Fibroblast of skin of left biceps (primary cell): Measurements from ENCODE around the gene PHYKPL.
"Not testable (repeated sequence)": the region's sequence is repeated elsewhere in the genome, so short reads cannot be mapped to it uniquely, and the experiment has no call there.

ENCODE experiments used
- DNase-seq, 2 experiments: peaks; one replicate each; pipeline ENCODE4 v3.0.0-alpha.2; 2013; ENCODE audit warnings: low read depth in 2 of 2

PHYKPL gene

GRCh38 chr5:178264044-178264443 lies 31.4 kb upstream of the PHYKPL start:
- DNase-seq, result no peak

GRCh38 chr5:178261666-178262600 lies 29.3 kb upstream of the PHYKPL start:
- DNase-seq, result no peak

- DNase-seq, result no peak
Measured at GRCh38 chr5:178259623-178260536, 27.3 kb upstream of the PHYKPL start.

GRCh38 chr5:178257650-178258049 lies 25.0 kb upstream of the PHYKPL start:
- DNase-seq, result no peak

GRCh38 chr5:178256746-178257145 lies 24.1 kb upstream of the PHYKPL start:
- DNase-seq, result no peak

GRCh38 chr5:178253632-178254031 lies 21.0 kb upstream of the PHYKPL start:
- DNase-seq, result not testable (repeated sequence)

- DNase-seq, result no peak
Measured at GRCh38 chr5:178252258-178252657, 19.7 kb upstream of the PHYKPL start.

- DNase-seq, result no peak
Measured at GRCh38 chr5:178250263-178250662, 17.7 kb upstream of the PHYKPL start.

- DNase-seq, result no peak
Measured at GRCh38 chr5:178249191-178249989, 16.8 kb upstream of the PHYKPL start.

GRCh38 chr5:178248750-178249149 lies 16.1 kb upstream of the PHYKPL start:
- DNase-seq, result no peak

GRCh38 chr5:178247481-178248456 lies 15.2 kb upstream of the PHYKPL start:
- DNase-seq, result no peak

- no peak for DNase-seq
Measured at GRCh38 chr5:178246624-178247279, 14.2 kb upstream of the PHYKPL start.

GRCh38 chr5:178245389-178245788 lies 12.8 kb upstream of the PHYKPL start:
- no peak for DNase-seq

- no peak for DNase-seq
Measured at GRCh38 chr5:178244576-178244975, 12.0 kb upstream of the PHYKPL start.

- no peak for DNase-seq
Measured at GRCh38 chr5:178242416-178242815, 9.8 kb upstream of the PHYKPL start.

GRCh38 chr5:178241688-178242231 lies 9.2 kb upstream of the PHYKPL start:
- no peak for DNase-seq

GRCh38 chr5:178241231-178241663 lies 8.6 kb upstream of the PHYKPL start:
- no peak for DNase-seq

GRCh38 chr5:178240766-178241165 lies 8.2 kb upstream of the PHYKPL start:
- DNase-seq, result no peak

- no peak for DNase-seq
Measured at GRCh38 chr5:178240341-178240741, 7.7 kb upstream of the PHYKPL start.
